D341Med (cell line): ENCODE data around the gene TSEN2.
"Not testable (repeated sequence)": the region's sequence is repeated elsewhere in the genome, so short reads cannot be mapped to it uniquely, and the experiment has no call there.

ENCODE experiments used
- DNase-seq: peaks from one replicate; pipeline ENCODE4 v3.0.0; 2012; ENCODE audit warnings: low spot score

Gene TSEN2

DNA sequence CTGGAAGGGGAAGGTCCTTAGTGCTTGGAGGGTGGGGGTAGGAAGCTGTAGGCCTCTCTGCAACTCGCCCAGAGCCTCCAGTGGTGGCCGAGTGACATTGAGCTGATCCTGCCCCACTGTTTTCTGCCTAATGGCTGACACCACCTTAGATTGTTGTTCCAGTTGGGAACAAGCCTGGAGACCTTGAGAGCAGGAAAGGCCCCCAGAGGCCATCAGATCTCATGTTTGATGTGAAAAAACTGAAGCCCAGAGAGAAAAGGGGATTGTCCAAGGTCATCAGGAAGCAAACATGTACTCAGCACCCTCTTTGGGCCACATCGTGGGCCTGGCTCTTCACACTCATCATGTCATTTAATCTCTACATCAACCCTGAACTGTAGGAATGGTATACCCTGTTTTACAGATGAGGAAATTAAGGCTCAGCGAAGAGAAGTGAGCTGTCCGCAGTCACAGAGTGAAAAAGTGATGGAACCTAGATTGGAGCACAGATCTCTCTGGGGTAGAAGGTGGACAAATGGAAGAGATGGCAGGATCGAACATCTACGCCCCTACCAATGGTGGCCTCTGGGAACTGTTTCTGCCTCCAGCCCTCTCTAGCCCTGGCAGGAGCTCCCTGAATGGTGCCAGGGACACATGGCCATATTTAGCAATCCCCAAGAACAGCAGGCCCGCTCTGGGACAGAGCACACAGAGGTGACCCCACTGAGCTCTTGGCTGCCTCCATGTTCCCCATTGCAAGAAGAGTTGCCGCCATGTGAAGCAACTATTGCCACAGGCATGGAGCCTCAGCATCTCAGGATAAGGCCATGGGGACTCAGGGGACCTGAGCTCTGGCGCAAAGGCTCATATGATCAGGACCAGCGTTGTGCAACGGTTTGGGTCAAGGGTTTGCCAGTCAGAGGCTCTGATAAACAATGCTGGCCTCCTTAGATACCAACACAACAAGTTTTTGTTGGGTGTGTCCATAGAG is 31.6 kb upstream of the TSEN2 start:
- no peak for DNase-seq

DNA sequence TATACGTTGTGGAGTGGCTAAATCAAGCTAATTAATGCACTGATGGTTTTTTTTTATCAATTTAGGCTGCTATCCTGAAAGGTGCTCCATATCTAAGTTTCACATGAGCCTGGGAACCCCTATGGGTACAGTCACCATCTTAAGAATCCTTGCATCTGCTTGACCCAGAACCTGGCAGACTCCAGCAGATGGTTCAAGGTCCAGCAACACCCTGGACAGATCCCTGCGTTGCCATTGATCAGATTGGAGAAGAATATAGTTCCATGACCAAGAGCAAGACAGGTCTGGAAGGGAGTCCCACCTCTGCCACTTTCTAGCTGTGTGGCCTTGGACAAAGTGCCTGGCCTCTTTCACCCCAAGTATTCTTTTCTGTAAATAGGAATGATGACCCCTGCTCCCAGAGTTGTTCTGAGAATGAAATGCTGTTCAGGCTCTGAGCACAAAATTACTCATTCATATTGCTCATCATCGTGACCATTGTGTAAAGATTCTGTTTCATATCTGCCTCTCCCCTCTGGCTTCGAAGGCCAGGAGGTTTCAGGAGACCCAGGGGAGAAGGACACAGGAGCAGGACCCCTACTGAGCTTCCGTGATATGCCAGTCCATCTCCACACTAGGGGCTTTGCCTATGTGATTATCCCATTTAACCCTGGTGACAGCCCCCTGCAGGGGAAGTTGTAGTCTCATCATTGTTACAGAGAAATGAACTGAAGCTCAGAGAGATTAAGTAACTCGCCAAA is 30.0 kb upstream of the TSEN2 start:
- DNase-seq, result no peak

DNA sequence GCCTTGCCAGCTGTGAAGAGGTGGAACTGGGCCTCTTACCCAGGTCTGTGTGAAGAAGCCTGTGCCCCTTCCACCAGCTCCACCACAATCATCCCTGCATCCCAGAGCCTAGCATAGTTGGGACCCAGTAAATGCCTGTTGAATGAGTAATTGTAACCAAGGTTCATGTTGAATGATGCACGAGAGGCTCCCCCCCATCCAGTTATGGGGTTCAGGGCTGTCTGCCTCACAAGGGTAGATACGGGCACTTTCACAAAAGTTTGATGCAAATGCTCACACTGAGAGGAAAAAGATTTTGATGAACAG is 29.5 kb upstream of the TSEN2 start:
- no peak for DNase-seq

DNA sequence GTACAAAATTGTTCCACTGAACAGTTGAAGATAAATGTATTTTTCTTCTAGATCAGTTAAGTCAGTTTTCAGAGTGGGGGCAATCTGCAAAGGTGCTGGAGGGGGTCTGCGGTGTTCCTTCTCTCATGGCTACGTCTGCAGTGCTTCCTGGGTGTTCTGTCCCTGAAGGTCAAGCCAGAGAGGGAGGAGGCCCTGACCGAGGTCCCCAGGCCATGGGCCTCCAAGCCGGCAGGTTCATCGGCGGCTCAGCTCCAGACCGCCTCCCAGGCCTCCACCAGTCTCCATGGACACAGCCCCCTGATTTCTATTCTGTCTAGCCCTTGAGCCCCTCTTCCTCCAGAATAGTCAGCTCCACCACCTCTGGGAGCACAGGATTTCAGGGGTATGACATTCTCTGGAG is 28.5 kb upstream of the TSEN2 start:
- no peak for DNase-seq

DNA sequence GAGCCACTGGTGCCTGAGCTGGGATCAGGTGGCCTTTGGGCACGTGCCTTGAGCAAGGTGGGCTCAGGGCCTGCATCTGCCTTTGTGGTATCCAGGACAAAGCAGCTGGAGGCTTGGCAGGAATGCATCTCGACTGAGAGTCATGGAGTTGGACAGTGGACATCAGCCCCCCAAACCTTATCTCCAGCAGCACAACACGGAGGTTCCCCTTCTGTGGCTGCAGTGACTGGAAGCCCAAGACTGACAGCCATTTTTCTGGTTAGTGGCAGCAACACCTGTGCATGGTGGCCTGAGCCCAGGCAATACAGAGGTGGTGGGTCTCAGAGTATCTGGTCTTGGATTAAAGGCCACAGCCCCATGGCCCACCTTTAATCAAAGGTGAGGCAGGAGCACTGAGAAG is 27.8 kb upstream of the TSEN2 start:
- DNase-seq, result no peak

DNA sequence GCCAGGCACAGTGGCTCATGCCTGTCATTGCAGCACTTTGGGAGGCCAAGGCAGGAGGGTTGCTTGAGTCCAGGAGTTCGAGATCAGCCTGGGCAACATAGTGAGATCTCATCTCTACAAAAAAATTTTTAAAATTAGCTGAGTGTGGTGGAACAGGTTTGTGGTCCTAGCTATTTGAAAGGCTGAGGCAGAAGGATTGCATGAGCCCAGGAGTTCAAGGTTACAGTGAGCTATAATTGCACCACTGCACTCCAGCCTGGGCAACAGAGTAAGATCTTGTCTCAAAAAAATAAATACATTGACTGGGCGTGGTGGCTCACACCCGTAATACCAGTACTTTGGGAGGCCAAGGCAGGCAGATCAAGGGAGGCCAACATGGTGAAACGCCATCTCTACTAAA is 26.9 kb upstream of the TSEN2 start:
- not testable (repeated sequence) for DNase-seq

DNA sequence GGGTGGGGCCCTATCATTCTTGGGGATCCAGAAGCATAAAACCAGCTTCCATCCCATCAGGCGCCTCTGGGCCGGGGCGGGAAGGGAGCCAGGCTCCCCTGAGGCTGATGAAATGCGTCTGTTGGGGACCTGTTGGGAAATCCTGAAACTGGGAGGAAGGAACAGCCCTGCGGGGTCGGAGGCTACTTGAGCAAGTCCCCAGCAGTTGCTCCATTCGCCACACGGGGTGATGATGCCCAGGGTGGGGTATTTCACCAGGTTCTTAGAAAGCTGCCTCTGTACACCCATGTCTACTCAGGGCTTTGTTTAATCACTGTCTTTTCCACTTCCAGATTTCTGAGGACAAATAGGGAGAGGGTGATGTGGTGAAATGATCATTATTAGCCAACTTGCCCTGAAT is 25.4 kb upstream of the TSEN2 start:
- DNase-seq, result no peak

DNA sequence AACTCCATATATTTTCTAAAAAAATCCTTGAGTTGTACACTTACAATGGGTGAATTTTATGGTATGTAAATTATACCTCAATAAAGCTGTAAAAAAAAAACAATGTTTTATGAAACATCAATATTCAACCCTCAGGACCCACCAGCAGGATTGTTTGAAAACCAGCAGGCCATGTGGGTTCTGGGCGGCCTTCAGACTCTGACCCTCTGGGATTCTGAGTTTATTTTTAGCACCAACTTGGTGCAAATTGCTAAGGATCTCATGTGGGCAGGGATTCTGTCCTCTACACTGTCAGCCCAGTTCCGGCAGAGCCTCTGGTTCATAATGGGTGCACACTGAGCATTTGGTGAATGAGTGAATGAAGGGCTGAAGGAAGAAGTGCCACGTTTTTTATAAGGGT is 24.2 kb upstream of the TSEN2 start:
- no peak for DNase-seq

DNA sequence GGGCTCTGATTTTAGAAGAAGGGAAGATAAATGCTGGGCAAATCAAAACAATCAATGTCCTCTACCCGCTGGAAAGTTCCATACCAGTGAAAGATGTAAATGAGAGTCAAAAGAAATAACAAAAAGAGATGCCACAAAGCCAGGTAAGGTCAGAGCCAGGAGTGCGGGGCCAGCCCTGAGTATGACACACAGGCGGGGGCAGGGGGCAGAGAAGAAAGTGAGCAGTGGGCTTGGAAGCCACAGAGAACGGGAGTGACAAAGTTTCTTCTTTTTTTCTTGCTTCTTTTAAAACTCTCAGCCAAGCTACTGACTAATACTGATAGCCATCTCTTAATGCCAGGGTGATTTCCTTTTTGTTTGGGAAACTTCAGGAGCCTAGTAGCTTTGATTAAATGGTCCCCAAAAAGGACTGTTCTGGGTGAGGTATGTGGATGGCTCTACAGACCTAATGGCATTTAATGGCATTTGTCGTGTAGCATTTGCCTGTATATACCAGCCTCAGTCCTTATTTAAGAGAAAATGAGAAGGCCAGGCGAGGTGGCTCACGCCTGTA is 23.1 kb upstream of the TSEN2 start:
- DNase-seq, result no peak

DNA sequence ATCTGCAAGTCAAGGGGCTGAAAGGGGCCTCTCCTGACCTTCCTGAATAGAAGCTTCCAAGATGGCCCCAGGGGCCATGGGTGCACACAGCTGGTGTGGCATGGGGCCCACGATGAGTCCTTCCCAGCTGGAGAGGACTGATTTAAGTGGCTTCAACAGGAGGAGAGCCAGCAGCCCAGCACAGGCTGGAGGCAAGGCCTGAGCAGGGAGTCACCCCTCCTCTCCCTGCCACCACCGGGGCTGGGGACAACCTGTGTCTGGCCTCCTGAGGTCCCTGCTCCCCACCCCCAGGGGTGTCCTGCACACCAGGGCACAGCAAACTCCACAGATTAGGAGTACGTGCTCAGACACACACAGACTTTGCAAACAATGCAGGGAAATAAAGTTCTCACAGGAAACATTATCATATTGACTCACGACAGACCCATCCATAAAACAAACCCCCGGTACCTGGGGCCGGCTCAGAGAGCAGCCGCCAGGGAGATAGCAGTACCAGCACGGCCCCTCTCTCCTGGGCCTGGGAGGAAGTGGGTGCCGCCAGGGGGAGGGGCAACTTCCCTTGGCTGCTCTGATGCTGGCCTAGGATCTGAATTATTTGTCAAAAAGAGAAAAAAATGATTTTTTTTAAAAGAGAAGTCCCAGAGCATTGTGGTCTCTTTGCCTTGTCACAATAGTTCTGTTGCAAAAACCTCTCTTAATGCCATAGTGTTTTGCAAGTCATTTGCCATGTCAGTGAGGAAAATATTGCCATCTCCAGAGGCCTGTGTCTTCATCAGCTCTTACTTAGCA is 21.9 kb upstream of the TSEN2 start:
- DNase-seq, result no peak

DNA sequence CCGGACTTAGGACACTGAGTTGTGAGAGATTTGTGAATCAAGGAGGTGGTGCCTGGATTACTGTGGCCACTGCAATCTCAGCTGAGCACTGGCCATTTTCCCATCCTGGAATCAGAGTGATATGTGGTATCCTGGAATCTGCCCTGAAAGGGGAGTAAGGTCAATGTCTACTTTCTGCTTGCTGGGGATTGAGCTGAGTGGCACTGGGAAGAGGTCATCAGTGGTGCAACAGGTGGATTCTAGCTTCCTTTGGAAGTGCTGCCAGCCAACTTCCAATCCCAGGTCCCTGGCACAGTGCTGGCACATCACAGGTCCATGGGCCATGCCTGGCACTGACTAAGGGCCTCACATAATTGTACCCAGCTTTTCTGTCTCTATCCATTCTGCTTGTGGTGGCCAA is 20.6 kb upstream of the TSEN2 start:
- no peak for DNase-seq

DNA sequence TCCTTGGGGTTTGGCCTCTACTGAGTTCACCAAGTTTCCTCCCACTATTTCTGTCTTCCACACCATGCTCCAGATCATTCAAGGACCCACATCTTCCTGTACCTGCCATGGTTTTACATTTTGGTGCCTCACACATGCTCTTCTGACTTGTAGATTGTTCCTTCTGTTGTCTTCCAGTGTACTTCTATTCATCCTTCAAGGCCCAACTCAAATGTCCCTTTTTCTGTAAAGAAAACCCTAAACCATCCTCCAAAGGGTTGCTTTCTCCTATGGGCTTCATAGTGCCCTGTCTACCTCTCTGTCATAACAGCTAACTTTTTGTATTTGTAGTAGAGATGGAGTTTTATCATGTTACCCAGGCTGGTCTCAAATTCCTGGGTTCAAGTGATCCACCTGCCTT is 20.1 kb upstream of the TSEN2 start:
- no peak for DNase-seq

DNA sequence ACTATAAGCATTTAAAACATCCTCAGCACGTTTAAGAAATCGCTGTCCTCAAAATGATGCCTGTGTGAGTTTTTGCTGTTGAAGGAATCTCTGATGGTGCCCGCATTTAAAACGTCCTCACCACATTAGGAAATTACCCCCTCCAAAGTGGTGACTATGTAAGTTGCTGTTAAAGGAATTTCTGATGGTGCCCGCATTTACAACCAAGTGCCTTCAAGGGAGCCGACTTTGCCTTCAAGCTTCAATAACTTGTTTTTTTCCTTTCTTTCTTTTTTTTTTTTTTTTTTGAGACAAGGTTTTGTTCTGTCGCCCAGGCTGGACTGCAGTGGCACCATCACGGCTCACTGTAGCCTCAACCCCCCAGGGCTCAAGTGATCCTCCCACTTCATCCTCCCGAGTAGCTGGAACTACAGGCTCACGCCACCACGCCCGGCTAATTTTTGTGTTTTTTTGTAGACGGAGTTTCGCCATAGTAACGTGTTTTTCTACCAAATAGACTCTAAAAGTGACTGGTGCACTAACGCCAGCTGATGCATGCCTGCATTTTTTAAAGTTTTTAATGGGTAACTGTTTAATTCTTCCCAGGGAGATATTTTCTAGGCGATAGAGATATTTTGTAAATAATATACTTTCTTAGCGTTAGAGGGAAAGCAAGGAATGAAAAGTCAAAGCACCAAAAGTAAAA is 19.0 kb upstream of the TSEN2 start:
- no peak for DNase-seq

DNA sequence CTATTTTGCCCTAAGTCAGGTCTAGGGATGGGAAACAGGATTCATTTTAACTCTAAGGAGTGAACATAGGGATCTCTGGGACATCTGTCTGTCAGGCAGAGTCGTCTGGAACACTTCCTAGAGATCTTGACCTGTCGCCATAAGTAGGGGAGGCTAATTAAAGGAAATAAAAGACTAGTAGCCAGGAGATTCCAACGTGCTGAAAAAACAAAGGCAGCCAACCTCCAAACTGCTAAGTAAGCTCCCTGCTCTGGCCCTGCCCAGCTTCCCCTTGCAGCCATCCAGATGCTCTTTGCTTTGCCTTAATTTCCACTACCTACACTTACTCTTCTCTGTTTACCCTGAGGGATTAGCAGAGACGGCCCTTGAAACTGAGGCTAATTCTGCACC is 18.4 kb upstream of the TSEN2 start:
- no peak for DNase-seq

DNA sequence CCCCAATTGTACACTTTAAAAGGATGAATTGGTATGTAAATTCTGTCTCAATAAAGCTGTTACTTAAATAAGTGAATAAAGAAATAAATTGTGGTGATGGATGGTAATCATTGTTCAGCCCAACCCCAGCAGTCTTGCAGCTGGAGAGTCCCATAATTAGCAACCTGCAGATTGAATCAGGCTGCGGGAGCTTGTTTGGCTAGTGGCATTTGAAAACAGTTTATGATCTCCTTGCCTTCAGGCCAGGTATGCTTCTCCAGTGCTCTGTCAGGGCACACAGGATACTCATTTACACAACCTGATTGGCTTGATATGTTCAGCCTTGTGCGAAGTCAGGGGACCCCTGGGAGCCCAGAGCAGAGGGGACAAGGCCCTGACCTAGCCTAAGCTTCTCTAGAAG is 16.5 kb upstream of the TSEN2 start:
- no peak for DNase-seq

DNA sequence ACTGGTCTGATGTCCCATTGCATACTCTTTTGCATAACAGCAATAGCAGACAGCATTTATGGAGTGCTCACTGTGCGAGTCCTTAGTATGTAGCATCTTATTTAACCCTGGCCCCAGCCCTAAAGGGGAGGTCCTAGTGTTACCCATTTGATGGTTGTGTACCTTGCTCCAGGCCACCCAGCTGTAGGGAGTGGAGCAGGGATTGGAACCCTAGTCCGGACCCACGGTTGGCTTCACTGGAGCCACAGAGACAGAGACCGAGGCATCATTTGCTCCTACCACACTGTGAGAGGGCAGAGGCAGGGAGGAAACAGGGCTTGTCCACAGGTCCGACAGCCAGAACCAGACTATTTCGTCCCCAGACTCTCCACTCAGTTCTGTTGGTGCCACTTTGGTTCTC is 16.0 kb upstream of the TSEN2 start:
- no peak for DNase-seq

DNA sequence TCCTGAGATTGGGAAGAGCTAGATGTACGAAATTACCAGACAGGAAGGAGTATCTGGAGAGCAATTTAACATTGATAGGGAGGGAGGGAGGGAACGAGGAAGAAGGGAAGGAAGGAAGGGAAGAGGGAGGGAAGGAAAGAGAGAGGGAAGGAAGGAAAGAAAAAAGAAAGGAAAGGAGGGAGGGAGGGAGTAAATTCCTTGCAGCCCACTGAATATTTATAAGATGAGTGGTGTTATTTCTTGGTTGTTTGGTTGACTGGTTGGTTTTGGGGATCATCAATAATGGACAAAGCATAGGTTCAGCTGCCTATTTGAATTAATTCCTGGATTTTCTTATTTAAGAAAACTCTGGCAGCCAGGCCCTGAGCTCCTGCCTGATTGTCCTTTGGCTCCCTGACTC is 15.5 kb upstream of the TSEN2 start:
- no peak for DNase-seq

DNA sequence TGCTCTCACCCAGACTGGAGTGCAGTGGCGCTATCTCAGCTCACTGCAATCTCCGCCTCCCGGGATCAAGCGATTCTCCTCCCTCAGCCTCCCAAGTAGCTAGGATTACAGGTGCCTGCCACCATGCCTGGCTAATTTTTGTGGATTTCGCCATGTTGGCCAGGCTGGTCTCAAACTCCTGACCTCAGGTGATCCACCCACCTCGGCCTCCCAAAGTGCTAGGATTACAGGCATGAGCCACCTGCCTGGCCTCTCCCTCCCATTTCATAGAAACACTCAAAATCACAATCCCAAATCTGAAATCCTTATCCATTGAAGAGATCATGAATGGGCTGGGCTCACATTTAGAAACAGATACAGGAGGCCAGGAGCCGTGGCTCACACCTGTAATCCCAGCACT is 15.1 kb upstream of the TSEN2 start:
- not testable (repeated sequence) for DNase-seq

DNA sequence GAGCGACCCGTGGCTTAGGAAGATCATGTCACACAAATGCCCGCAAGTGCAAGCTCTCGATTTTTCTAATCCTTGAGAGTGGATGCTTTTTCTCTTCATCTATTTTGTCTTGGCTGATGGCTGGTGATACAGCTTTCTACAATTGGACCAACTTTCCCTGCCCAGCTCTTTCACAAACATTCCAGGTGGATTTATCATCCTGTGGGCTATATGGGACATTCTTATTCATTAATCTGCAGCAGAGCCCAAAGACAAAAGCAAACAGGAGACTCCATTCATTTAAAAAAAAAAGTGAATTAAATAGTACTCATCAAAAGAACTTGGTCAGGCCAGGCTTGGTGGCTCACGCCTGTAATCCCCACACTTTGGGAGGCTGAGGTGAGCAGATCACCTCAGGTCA is 14.2 kb upstream of the TSEN2 start:
- DNase-seq, result no peak

DNA sequence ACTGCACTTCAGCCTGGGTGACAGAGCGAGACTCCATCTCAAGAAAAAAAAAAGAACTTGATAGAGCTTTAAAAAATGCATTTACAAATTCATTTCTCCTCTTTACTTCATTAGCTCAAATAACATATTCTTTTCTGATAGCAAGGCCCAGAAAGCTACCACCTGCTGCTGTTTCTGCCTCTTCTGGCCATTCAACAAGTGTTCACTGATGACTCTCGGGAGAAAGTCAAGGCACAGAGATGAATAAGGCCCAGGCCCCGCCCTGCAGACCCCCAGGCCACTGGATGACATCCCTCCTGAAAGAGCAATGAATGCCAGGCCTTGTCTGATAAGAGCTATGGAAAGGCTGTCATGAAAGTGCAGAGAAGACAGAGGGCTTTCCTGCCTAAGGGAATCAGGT is 13.6 kb upstream of the TSEN2 start:
- DNase-seq, result no peak

DNA sequence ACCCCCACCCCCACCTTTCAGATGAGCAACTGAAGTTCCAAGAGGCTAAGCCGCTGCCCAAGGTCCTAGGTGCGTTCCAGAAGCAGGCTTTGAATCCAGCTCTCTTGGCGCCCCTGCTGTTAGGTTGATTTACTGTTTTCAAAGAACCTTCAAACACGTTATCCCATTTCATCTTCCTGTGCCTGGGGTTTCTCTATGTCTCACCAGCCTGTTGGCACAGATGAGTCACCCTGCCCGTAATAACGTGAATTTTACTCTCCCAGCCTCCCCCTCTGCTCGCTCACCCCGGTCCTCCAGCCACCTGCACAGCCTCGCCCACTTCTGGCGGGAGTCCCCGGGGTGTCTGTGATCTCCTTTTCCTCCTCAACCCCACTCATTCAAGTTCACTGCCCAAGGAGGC is 13.0 kb upstream of the TSEN2 start:
- DNase-seq, result no peak

DNA sequence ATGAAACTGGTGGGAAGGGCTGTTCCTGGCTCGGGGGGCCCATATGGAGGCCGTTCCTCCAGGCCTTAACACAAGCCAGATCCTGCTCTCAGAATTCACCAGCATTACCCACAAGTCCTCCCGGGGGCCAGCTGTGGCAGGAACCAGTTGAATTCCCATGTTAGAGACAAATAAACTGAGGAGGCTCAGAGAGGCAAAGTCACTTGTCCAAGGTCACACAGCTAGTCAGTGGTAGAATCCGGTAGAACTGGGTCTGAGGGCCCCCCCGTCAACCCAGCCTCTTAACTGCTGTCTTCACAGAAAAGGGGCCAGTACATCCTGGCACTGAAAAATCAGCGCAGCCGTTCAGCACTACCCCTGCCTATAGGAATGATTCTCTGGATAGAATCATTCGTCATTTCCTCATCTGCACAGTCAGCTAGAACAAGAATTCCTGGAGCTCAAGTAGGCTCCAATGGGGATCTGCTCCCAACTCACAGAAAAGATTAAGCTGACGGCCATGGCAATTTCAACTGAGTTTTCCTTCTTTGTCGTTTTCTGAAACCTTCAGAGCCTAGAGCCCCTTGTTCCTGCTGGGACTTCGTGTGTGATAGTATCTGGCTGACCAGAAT is 12.2 kb upstream of the TSEN2 start:
- no peak for DNase-seq
